Measurements from ENCODE around the gene XPNPEP2.

XPNPEP2 gene

GRCh38 chrX:129781134-129781672 is 42.4 kb downstream of the XPNPEP2 start:
- DNase-seq: peak; percentile 85 to 91

- no peak for DNase-seq
These were observed 43.1 kb downstream of the XPNPEP2 start for GRCh38 chrX:129781680-129782495.

- DNase-seq: no peak
These were observed 43.9 kb downstream of the XPNPEP2 start for GRCh38 chrX:129782706-129783105.

GRCh38 chrX:129783291-129783713 is 44.5 kb downstream of the XPNPEP2 start:
- no peak for DNase-seq

GRCh38 chrX:129784371-129784770 is 45.6 kb downstream of the XPNPEP2 start:
- no peak for DNase-seq

- DNase-seq: no peak
These were observed 46.6 kb downstream of the XPNPEP2 start for GRCh38 chrX:129785160-129785947.

- peak in 1 of 2 donors; percentile 46 for DNase-seq
These were observed 47.5 kb downstream of the XPNPEP2 start for GRCh38 chrX:129786210-129786651.

- DNase-seq: no peak
These were observed 48.7 kb downstream of the XPNPEP2 start for GRCh38 chrX:129787336-129788055.

GRCh38 chrX:129788527-129788926 is 49.7 kb downstream of the XPNPEP2 start:
- DNase-seq: no peak

- DNase-seq: no peak
These were observed 51.4 kb downstream of the XPNPEP2 start for GRCh38 chrX:129790146-129790545.

- DNase-seq: no peak
These were observed 52.0 kb downstream of the XPNPEP2 start for GRCh38 chrX:129790808-129791207.

- no peak for DNase-seq
These were observed 52.6 kb downstream of the XPNPEP2 start for GRCh38 chrX:129791336-129791735.

- no peak for DNase-seq
These were observed 53.3 kb downstream of the XPNPEP2 start for GRCh38 chrX:129791961-129792570.

GRCh38 chrX:129792586-129793291 is 54.0 kb downstream of the XPNPEP2 start:
- DNase-seq: no peak

GRCh38 chrX:129793604-129794191 is 54.9 kb downstream of the XPNPEP2 start:
- DNase-seq: no peak

GRCh38 chrX:129795584-129795983 is 56.8 kb downstream of the XPNPEP2 start:
- DNase-seq: no peak

- no peak for DNase-seq
These were observed 58.6 kb downstream of the XPNPEP2 start for GRCh38 chrX:129797251-129797906.

GRCh38 chrX:129798456-129798855 is 59.7 kb downstream of the XPNPEP2 start:
- no peak for DNase-seq

GRCh38 chrX:129798888-129799287 is 60.1 kb downstream of the XPNPEP2 start:
- no peak for DNase-seq

- DNase-seq: no peak
These were observed 61.4 kb downstream of the XPNPEP2 start for GRCh38 chrX:129800186-129800585.

GRCh38 chrX:129802863-129803262 is 64.1 kb downstream of the XPNPEP2 start:
- DNase-seq: no peak
